ENCODE results near the gene PAPPA2.

GRCh38 chr1:176790786-176791185 lies 327.8 kb downstream of the PAPPA2 start:
- TF ChIP-seq CTCF (IDR thresholded peaks at IDR 0.05) = no peak
- no peak for TF ChIP-seq POLR2A (IDR thresholded peaks at IDR 0.05; ENCODE audit: low read depth)

Measured in esophagus muscularis mucosa (tissue), 3 donors.